Measurements from ENCODE around the gene TSPAN18. TPM values are rescaled to one million over a fixed set of nuclear protein-coding genes. Genes with fewer than 3 reads are reported as not detected.

The TSPAN18 gene
- polyA plus RNA-seq, 1 of the 3 experiments (the other 2 are of a cell fraction): 0.72 TPM

GRCh38 chr11:44973632-44974401 is 247.1 kb downstream of the TSPAN18 start:
- no peaks in the 10 kb centered on the region for H3K9me3 ChIP-seq
- no peak overlapping the region for H3K9ac ChIP-seq
- no peaks in the 10 kb centered on the region for H3K27me3 ChIP-seq (ENCODE audit: insufficient read depth)
- ChIA-PET POLR2A (no interaction called here), CTCF (no interaction called here)
- no peak overlapping the region for H3K4me3 ChIP-seq (ENCODE audit: low read depth in 2 of 2, low read length in 1 of 2)
- DNase-seq: no peak
- H3F3A ChIP-seq (replicated peaks; ENCODE audit: insufficient read depth): no peaks in the 10 kb centered on the region
- H3K79me2 ChIP-seq (ENCODE audit: insufficient read depth): no peaks in the 10 kb centered on the region
- H2AFZ ChIP-seq (ENCODE audit: low read depth): no peak overlapping the region
- TF ChIP-seq EZH2phosphoT487 (IDR thresholded peaks at IDR 0.05; ENCODE audit: borderline replicate concordance, low read depth) (no peak), MEF2A (IDR thresholded peaks at IDR 0.05; ENCODE audit: borderline replicate concordance, low read depth) (no peak), FOXJ3 (CRISPR knock-in tag; IDR thresholded peaks at IDR 0.05) (no peak), TCF12 (IDR thresholded peaks at IDR 0.05) (no peak), POLR2AphosphoS5 (IDR thresholded peaks at IDR 0.05; ENCODE audit: low read depth, low read length) (no peak), TEAD4 (IDR thresholded peaks at IDR 0.05; ENCODE audit: borderline replicate concordance, insufficient read depth) (no peak), EP300 (IDR thresholded peaks at IDR 0.05; ENCODE audit: borderline replicate concordance in 1 of 2, low read depth in 1 of 2, low read length in 1 of 2) (no peak)
- TF ChIP-seq, protein P1, sequence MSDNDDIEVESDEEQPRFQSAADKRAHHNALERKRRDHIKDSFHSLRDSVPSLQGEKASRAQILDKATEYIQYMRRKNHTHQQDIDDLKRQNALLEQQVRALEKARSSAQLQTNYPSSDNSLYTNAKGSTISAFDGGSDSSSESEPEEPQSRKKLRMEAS (IDR thresholded peaks at IDR 0.05; ENCODE audit: low read depth): no peak
- no peak overlapping the region for H3K4me2 ChIP-seq
- peaks cover 5 to 14% of the 10 kb centered on the region in 2 experiments; a peak in 2 of 4 replicates for H3K4me1 ChIP-seq (ENCODE audit: control insufficient read depth in 1 of 2, insufficient read depth in 2 of 2, low read depth in 1 of 2, low read length in 1 of 2)
- H3K9me2 ChIP-seq: no peaks in the 10 kb centered on the region
- 71% methylated on average over 11 of the region's 13 CpGs for WGBS (ENCODE audit: low lambda C conversion rate)
- H3K36me3 ChIP-seq (replicated peaks in 1 of 2; ENCODE audit: control insufficient read depth in 1 of 2, insufficient read depth in 2 of 2, low read length in 1 of 2): no peaks in the 10 kb centered on the region
- H3K27ac ChIP-seq (ENCODE audit: low read depth in 2 of 2, low read length in 1 of 2): no peak overlapping the region
- H4K20me1 ChIP-seq (ENCODE audit: insufficient read depth): no peaks in the 10 kb centered on the region

DNA sequence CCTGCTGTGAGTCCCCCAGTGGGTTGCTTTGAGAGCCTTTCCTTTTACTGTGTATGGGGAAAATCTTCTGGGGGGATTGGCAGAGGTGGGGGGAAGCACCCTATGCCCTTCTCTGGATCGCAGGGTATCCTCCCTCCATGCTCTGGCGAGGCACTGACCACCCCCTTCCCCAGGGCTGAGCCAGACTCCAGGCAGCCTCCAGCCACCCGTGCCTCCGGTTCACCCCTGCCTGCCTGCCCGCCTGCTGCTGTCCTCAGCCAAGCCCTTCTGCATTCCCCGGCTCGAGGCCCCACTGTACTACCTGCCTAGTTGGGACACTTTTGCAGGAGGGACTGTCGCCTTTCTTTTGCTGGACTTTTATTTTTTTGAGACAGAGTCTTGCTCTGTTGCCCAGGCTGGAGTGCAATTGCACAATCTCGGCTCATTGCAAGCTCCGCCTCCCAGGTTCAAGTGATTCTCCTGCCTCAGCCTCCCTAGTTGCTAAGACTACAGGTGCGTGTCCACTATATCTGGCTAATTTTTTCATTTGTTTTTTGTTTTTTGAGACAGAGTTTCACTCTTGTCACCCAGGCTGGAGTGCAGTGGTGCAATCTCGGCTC is 247.7 kb downstream of the TSPAN18 start:
- Histone ChIP-seq H3F3A (replicated peaks; ENCODE audit: insufficient read depth) (no peaks in the 10 kb centered on the region), H3K9me3 (no peaks in the 10 kb centered on the region), H3K4me3 (ENCODE audit: low read depth in 2 of 2, low read length in 1 of 2) (no peak overlapping the region), H3K79me2 (ENCODE audit: insufficient read depth) (no peaks in the 10 kb centered on the region), H3K9ac (no peak overlapping the region), H3K9me2 (no peaks in the 10 kb centered on the region), H3K27ac (ENCODE audit: low read depth in 2 of 2, low read length in 1 of 2) (no peak overlapping the region), H3K27me3 (ENCODE audit: insufficient read depth) (no peaks in the 10 kb centered on the region), H4K20me1 (ENCODE audit: insufficient read depth) (no peaks in the 10 kb centered on the region), H3K36me3 (replicated peaks in 1 of 2; ENCODE audit: control insufficient read depth in 1 of 2, insufficient read depth in 2 of 2, low read length in 1 of 2) (no peaks in the 10 kb centered on the region), H3K4me2 (no peak overlapping the region), H2AFZ (ENCODE audit: low read depth) (no peak overlapping the region), H3K4me1 (ENCODE audit: control insufficient read depth in 1 of 2, insufficient read depth in 2 of 2, low read depth in 1 of 2, low read length in 1 of 2) (peaks cover 5 to 16% of the 10 kb centered on the region in 2 experiments; a peak in 2 of 4 replicates)
- TF ChIP-seq SIN3A (IDR thresholded peaks at IDR 0.05; ENCODE audit: borderline replicate concordance, low read depth, low read length) (no peak), POLR2AphosphoS5 (IDR thresholded peaks at IDR 0.05; ENCODE audit: low read depth, low read length) (no peak), NFIC (IDR thresholded peaks at IDR 0.05; ENCODE audit: borderline replicate concordance) (no peak), ELF1 (IDR thresholded peaks at IDR 0.05) (no peak), CHD2 (IDR thresholded peaks at IDR 0.05; ENCODE audit: low read length, partially characterized antibody) (no peak), EP300 (IDR thresholded peaks at IDR 0.05; ENCODE audit: borderline replicate concordance in 1 of 2, low read depth in 1 of 2, low read length in 1 of 2) (no peak), MXI1 (IDR thresholded peaks at IDR 0.05; ENCODE audit: low read depth, low read length) (no peak), TAF1 (IDR thresholded peaks at IDR 0.05; ENCODE audit: borderline replicate concordance, low read depth, low read length) (no peak), RAD21 (IDR thresholded peaks at IDR 0.05; ENCODE audit: low read length) (no peak)
- WGBS (ENCODE audit: low lambda C conversion rate): 62% methylated on average over 9 of the region's 12 CpGs
- ChIA-PET CTCF (no interaction called here), POLR2A (no interaction called here)
- DNase-seq: no peak
